Mesendoderm (in vitro differentiated cells): ENCODE measurements around the gene HDAC10.
A peak's percentile ranks its signal among the peaks of the same experiment; 100 is the strongest.

Experiments used
- DNase-seq: peaks from one replicate; pipeline ENCODE4 v3.0.0; 2013
- H2AK5ac ChIP-seq: 2 replicates; pipeline ENCODE4 v1.6.1; 2013; ENCODE audit warnings: low read length, inconsistent platforms
- H2BK120ac ChIP-seq: 2 replicates; pipeline ENCODE4 v1.6.1; 2013; ENCODE audit warnings: low read depth, mild to moderate bottlenecking, low read length, moderate library complexity, mixed read lengths
- H2BK15ac ChIP-seq: replicated peaks from 2 replicates; pipeline ENCODE4 v1.6.1; 2013; ENCODE audit warnings: low read depth, mild to moderate bottlenecking, moderate library complexity
- H2BK5ac ChIP-seq: 2 replicates; pipeline ENCODE4 v1.6.1; 2013; ENCODE audit warnings: low read length, inconsistent platforms
- H3K18ac ChIP-seq: 2 replicates; pipeline ENCODE4 v1.6.1; 2013; ENCODE audit warnings: mild to moderate bottlenecking, low read length, mixed read lengths
- H3K23ac ChIP-seq: one replicate; pipeline ENCODE4 v1.6.1; 2013; ENCODE audit warnings: low read length
- H3K27ac ChIP-seq: 2 replicates; pipeline ENCODE4 v1.5.1; 2013; ENCODE audit warnings: low read depth, mild to moderate bottlenecking, inconsistent platforms, low read length, moderate library complexity
- H3K27me3 ChIP-seq: 2 replicates; pipeline ENCODE4 v1.6.1; 2013; ENCODE audit warnings: low read length, control low read depth, mild to moderate bottlenecking, inconsistent platforms; ENCODE audit not compliant: insufficient read depth, poor library complexity
- H3K36me3 ChIP-seq: 2 replicates; pipeline ENCODE4 v1.6.1; 2013; ENCODE audit warnings: low read length, inconsistent platforms; ENCODE audit not compliant: control insufficient read depth, insufficient read depth
- H3K4ac ChIP-seq: one replicate; pipeline ENCODE4 v1.6.1; 2013; ENCODE audit warnings: low read depth, mild to moderate bottlenecking, low read length, moderate library complexity
- H3K4me1 ChIP-seq: 2 replicates; pipeline ENCODE4 v1.6.1; 2013; ENCODE audit warnings: low read depth, low read length, inconsistent platforms; ENCODE audit not compliant: control insufficient read depth
- H3K4me2 ChIP-seq: 2 replicates; pipeline ENCODE4 v1.6.1; 2013; ENCODE audit warnings: low read length
- H3K4me3 ChIP-seq: 2 replicates; pipeline ENCODE4 v1.5.1; 2013; ENCODE audit warnings: mild to moderate bottlenecking, low read length
- H3K56ac ChIP-seq: one replicate; pipeline ENCODE4 v1.6.1; 2013; ENCODE audit warnings: low read length
- H3K79me1 ChIP-seq: 2 replicates; pipeline ENCODE4 v1.6.1; 2013; ENCODE audit warnings: low read length, inconsistent platforms
- H3K79me2 ChIP-seq: 2 replicates; pipeline ENCODE4 v1.6.1; 2013; ENCODE audit warnings: mild to moderate bottlenecking, low read length; ENCODE audit not compliant: control insufficient read depth, insufficient read depth
- H3K9ac ChIP-seq: 2 replicates; pipeline ENCODE4 v1.6.1; 2013; ENCODE audit warnings: low read length, inconsistent platforms
- H4K5ac ChIP-seq: one replicate; pipeline ENCODE4 v1.6.1; 2013; ENCODE audit warnings: low read length
- H4K8ac ChIP-seq: one replicate; pipeline ENCODE4 v1.6.1; 2013; ENCODE audit warnings: low read depth, mild to moderate bottlenecking, control low read depth, low read length, moderate library complexity
- WGBS: extraction: QIAGEN DNeasy Blood & Tissue Kit; methylation state at CpG from one replicate; pipeline ENCODE4 v1.1.7; 2013; ENCODE audit warnings: low lambda C conversion rate, missing lambda C conversion rate; ENCODE audit not compliant: insufficient coverage; ENCODE audit errors: extremely low coverage; 5-methylcytosine and 5-hydroxymethylcytosine counted together

Gene HDAC10

GRCh38 chr22:50209893-50210292, 41.2 kb downstream of the HDAC10 start:
- Histone ChIP-seq H2BK5ac (no peak overlapping the region), H3K4me2 (no peak overlapping the region), H3K4me3 (no peak overlapping the region), H3K9ac (no peak overlapping the region), H3K18ac (no peak overlapping the region), H3K56ac (no peak overlapping the region), H3K23ac (no peak overlapping the region), H3K79me2 (no peaks in the 10 kb centered on the region), H3K36me3 (peaks cover 2% of the 10 kb centered on the region), H3K79me1 (peaks cover 1% of the 10 kb centered on the region), H2AK5ac (no peak overlapping the region), H4K8ac (no peak overlapping the region), H3K27ac (no peak overlapping the region), H3K27me3 (no peaks in the 10 kb centered on the region), H2BK15ac (no peak overlapping the region), H3K4me1 (no peaks in the 10 kb centered on the region), H3K4ac (no peak overlapping the region), H4K5ac (no peak overlapping the region), H2BK120ac (no peak overlapping the region)
- peak; percentile 52 for DNase-seq
- no CpG with 5 or more reads among the region's 20 CpGs for WGBS

GRCh38 chr22:50208939-50209892, 41.8 kb downstream of the HDAC10 start:
- no peak overlapping the region for H4K5ac ChIP-seq
- no peak overlapping the region for H4K8ac ChIP-seq
- DNase-seq, result no peak
- no peak overlapping the region for H3K23ac ChIP-seq
- no peaks in the 10 kb centered on the region for H3K27me3 ChIP-seq
- no peak overlapping the region for H2BK15ac ChIP-seq
- H3K4me3 ChIP-seq, result no peak overlapping the region
- no peak overlapping the region for H2AK5ac ChIP-seq
- no peak overlapping the region for H2BK5ac ChIP-seq
- no peak overlapping the region for H3K4ac ChIP-seq
- no peak overlapping the region for H3K56ac ChIP-seq
- no CpG with 5 or more reads among the region's 31 CpGs for WGBS
- H3K4me2 ChIP-seq, result no peak overlapping the region
- no peaks in the 10 kb centered on the region for H3K4me1 ChIP-seq
- H3K36me3 ChIP-seq, result peaks cover 2% of the 10 kb centered on the region
- peaks cover 1% of the 10 kb centered on the region for H3K79me1 ChIP-seq
- H3K79me2 ChIP-seq, result no peaks in the 10 kb centered on the region
- no peak overlapping the region for H2BK120ac ChIP-seq
- no peak overlapping the region for H3K27ac ChIP-seq
- no peak overlapping the region for H3K9ac ChIP-seq
- H3K18ac ChIP-seq, result no peak overlapping the region

- Histone ChIP-seq H3K9ac (no peak overlapping the region), H3K79me2 (no peaks in the 10 kb centered on the region), H3K27ac (no peak overlapping the region), H3K23ac (no peak overlapping the region), H2AK5ac (no peak overlapping the region), H2BK15ac (no peak overlapping the region), H3K4me3 (no peak overlapping the region), H2BK120ac (no peak overlapping the region), H3K4me2 (no peak overlapping the region), H3K18ac (no peak overlapping the region), H4K5ac (no peak overlapping the region), H3K36me3 (peaks cover 2% of the 10 kb centered on the region), H3K4me1 (no peaks in the 10 kb centered on the region), H3K56ac (no peak overlapping the region), H2BK5ac (no peak overlapping the region), H3K79me1 (peaks cover 3% of the 10 kb centered on the region), H3K27me3 (no peaks in the 10 kb centered on the region), H3K4ac (no peak overlapping the region), H4K8ac (no peak overlapping the region)
- no CpG with 5 or more reads among the region's 22 CpGs for WGBS
- no peak for DNase-seq
These were observed 42.6 kb downstream of the HDAC10 start for GRCh38 chr22:50208430-50208938.

- Histone ChIP-seq H3K4me2 (no peak overlapping the region), H3K9ac (no peak overlapping the region), H3K4me1 (no peaks in the 10 kb centered on the region), H3K4ac (no peak overlapping the region), H4K5ac (no peak overlapping the region), H3K79me1 (peaks cover 6% of the 10 kb centered on the region), H2AK5ac (no peak overlapping the region), H2BK5ac (no peak overlapping the region), H3K27ac (no peak overlapping the region), H4K8ac (no peak overlapping the region), H3K27me3 (no peaks in the 10 kb centered on the region), H3K56ac (no peak overlapping the region), H3K23ac (no peak overlapping the region), H3K36me3 (peaks cover 2% of the 10 kb centered on the region), H3K18ac (no peak overlapping the region), H3K79me2 (no peaks in the 10 kb centered on the region), H2BK15ac (no peak overlapping the region), H2BK120ac (no peak overlapping the region), H3K4me3 (no peak overlapping the region)
- WGBS, result no CpG with 5 or more reads among the region's 23 CpGs
- DNase-seq, result no peak
These were observed 43.5 kb downstream of the HDAC10 start for GRCh38 chr22:50207383-50208140.

- Histone ChIP-seq H3K23ac (no peak overlapping the region), H3K4me1 (peaks cover 3% of the 10 kb centered on the region), H3K56ac (no peak overlapping the region), H2BK5ac (no peak overlapping the region), H2AK5ac (no peak overlapping the region), H3K9ac (no peak overlapping the region), H2BK15ac (no peak overlapping the region), H3K27ac (no peak overlapping the region), H3K4me3 (no peak overlapping the region), H3K4ac (no peak overlapping the region), H3K4me2 (no peak overlapping the region), H4K5ac (no peak overlapping the region), H3K27me3 (no peaks in the 10 kb centered on the region), H2BK120ac (no peak overlapping the region), H3K36me3 (peaks cover 2% of the 10 kb centered on the region), H3K18ac (no peak overlapping the region), H3K79me2 (peaks cover 7% of the 10 kb centered on the region), H4K8ac (no peak overlapping the region), H3K79me1 (peaks cover 11% of the 10 kb centered on the region)
- DNase-seq, result peak; percentile 82
- WGBS, result no CpG with 5 or more reads among the region's 10 CpGs
These were observed 44.5 kb downstream of the HDAC10 start for GRCh38 chr22:50206599-50206998.
